Right lobe of liver (tissue), 6 donors: ENCODE results near the gene OPRM1. TPM values are rescaled to one million over a fixed set of nuclear protein-coding genes. Genes with fewer than 3 reads are reported as not detected.
"Not testable (repeated sequence)": the region's sequence is repeated elsewhere in the genome, so short reads cannot be mapped to it uniquely, and the experiment has no call there.

Experiments
- ATAC-seq, 4 donors: fragments of 200-7000 bp; cut with Tn5 transposase; one replicate each; pipeline ENCODE4 v1.9.1; 2020; ENCODE audit warnings: mild to moderate bottlenecking in 4 of 4, moderate library complexity in 4 of 4
- DNase-seq, 3 donors: peaks; one replicate each; pipeline ENCODE4 v3.0.0-alpha.2; 2020
- H3K27ac ChIP-seq, 3 donors: fragments of 200-600 bp; one replicate each; pipeline ENCODE4 v1.8.0; 2022
- H3K27me3 ChIP-seq, 2 donors: fragments of 200-600 bp; one replicate each; pipeline ENCODE4 v1.8.0; 2022
- H3K36me3 ChIP-seq, 4 donors: fragments of 200-600 bp; sonication (generic) in 1 of 4; one replicate each; pipeline versions ENCODE4 v1.5.1 to v1.8.0; 2017 to 2022; ENCODE audit warnings: control low read depth in 1 of 4
- H3K4me1 ChIP-seq, 4 donors: fragments of 200-600 bp; sonication (generic) in 1 of 4; one replicate each; pipeline versions ENCODE4 v1.5.1 to v1.8.0; 2017 to 2022; ENCODE audit warnings: control low read depth in 1 of 4
- H3K4me3 ChIP-seq, 3 donors: fragments of 200-600 bp; one replicate each; pipeline ENCODE4 v1.8.0; 2022
- H3K9me3 ChIP-seq, 4 donors: fragments of 200-600 bp; sonication (generic) in 1 of 4; one replicate each; pipeline versions ENCODE4 v1.5.1 to v1.8.0; 2017 to 2022; ENCODE audit warnings: control low read depth in 1 of 4
- POLR2A ChIP-seq: fragments of 450-650 bp; IDR thresholded peaks from one replicate; pipeline ENCODE4 v1.6.1; 2017; ENCODE audit warnings: antibody characterized with exemption, mild to moderate bottlenecking
- WGBS: methylation state at CpG from one replicate; pipeline ENCODE4 v1.1.6; 2018; ENCODE audit warnings: low coverage, low lambda C conversion rate; ENCODE audit not compliant: insufficient coverage; ENCODE audit errors: missing lambda C conversion rate; 5-methylcytosine and 5-hydroxymethylcytosine counted together
- intact Hi-C, 2 donors: fragments of 100-400 bp; cut with DNase I; formaldehyde crosslinking; loops; one replicate each; pipeline versions ENCODE4 v1.11.2 to v1.14.1; 2022
- total RNA-seq, 6 experiments: library from RNA; depleted of rRNA in 2 of 6; stranded (reverse); fragments of >200 nt in 2 of 6; fragmentation: NEBNext Ultra II Directional in 3 of 6; extraction: Animal tissue kit (Norgen Biotek cat#: 25700) in 3 of 6; gene quantifications; one replicate each; pipeline versions ENCODE4 v1.1.0 to v1.2.4, GENCODE V29; 2016 to 2023
- TF ChIP-seq, protein P1 (sequence below), 4 donors: fragments of 200-600 bp in 3 of 4; fragments of 450-650 bp in 1 of 4; IDR thresholded peaks; one replicate each; pipeline versions ENCODE4 v1.5.1 to v1.8.0; 2016 to 2022; ENCODE audit warnings: antibody characterized with exemption in 4 of 4, mild to moderate bottlenecking in 2 of 4
- donor health status: DM: no; HTN: yes; CAD: no.
- donor health status: DM: no; HTN: no; CAD: no.
- donor health status: DM: no; HTN: no; CAD: no.
- donor health status: DM: no; HTN: yes; CAD: no.
- donor health status: DM: no; HTN: yes; CAD: no.

OPRM1 gene
- total RNA-seq, 6 experiments from 2014 or later: not detected

DNA sequence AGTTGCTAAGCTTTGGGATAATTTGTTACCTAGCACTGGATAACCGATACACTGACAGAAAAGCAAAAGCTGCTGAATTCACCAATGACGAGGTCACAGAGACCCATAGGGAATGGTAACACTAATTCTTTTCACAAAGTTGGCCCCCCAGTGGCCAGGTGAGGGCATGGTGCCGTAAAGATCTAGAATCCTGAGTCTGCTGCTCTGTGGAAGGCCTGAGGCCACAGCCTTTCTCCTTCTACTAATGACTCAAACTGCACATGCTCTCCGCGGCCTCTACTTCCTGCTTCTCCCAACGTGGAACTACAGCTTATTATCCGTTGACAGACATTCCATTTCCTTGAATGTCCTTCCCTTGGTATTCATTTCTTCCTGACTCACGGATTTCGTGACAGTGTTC, 127.1 kb downstream of the OPRM1 start:
- TF ChIP-seq, protein P1, sequence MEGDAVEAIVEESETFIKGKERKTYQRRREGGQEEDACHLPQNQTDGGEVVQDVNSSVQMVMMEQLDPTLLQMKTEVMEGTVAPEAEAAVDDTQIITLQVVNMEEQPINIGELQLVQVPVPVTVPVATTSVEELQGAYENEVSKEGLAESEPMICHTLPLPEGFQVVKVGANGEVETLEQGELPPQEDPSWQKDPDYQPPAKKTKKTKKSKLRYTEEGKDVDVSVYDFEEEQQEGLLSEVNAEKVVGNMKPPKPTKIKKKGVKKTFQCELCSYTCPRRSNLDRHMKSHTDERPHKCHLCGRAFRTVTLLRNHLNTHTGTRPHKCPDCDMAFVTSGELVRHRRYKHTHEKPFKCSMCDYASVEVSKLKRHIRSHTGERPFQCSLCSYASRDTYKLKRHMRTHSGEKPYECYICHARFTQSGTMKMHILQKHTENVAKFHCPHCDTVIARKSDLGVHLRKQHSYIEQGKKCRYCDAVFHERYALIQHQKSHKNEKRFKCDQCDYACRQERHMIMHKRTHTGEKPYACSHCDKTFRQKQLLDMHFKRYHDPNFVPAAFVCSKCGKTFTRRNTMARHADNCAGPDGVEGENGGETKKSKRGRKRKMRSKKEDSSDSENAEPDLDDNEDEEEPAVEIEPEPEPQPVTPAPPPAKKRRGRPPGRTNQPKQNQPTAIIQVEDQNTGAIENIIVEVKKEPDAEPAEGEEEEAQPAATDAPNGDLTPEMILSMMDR (IDR thresholded peaks at IDR 0.05): peak in 1 of 4 donors; percentile 6
- TF ChIP-seq POLR2A: no peak
- H3K4me3 ChIP-seq: no peak overlapping the region
- peak in 1 of 4 donors; percentile 28 for ATAC-seq
- intact Hi-C loops: no loop called here
- no peaks in the 10 kb centered on the region for H3K9me3 ChIP-seq
- DNase-seq: no peak
- 100% methylated on average over 3 of the region's 9 CpGs for WGBS
- peaks cover 0 to 11% (median 0%) of the 10 kb centered on the region in 4 donors for H3K4me1 ChIP-seq
- no peaks in the 10 kb centered on the region for H3K27me3 ChIP-seq
- H3K36me3 ChIP-seq: no peaks in the 10 kb centered on the region
- H3K27ac ChIP-seq: no peak overlapping the region

DNA sequence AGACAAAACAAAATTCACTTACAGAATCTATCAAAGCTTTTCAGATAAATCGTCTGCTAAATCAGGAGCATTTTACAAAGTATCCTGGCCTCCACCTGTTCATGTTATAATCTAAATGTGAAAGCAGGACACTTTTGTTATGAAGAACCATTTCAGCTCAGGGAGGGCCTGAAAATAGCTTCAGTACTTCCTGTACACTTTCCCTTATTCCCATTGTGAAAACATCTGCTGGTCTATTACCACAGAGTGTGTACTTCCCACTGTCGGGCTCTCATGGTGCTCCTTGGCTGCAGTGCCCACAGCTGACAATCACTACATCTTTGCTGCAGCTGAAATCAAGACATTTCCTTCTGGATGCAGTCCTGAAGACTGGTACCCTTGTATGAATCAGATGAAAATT, 128.1 kb downstream of the OPRM1 start:
- intact Hi-C loops: no loop called here
- no peaks in the 10 kb centered on the region for H3K36me3 ChIP-seq
- H3K4me1 ChIP-seq: peaks cover 0 to 11% (median 0%) of the 10 kb centered on the region in 4 donors
- no peaks in the 10 kb centered on the region for H3K9me3 ChIP-seq
- H3K27ac ChIP-seq: peak overlapping the region in 1 of 3 donors; percentile 6
- no peak overlapping the region for H3K4me3 ChIP-seq
- 63% methylated on average over 2 of the region's 2 CpGs for WGBS
- DNase-seq (no peak), ATAC-seq (no peak)
- TF ChIP-seq, protein P1 (IDR thresholded peaks at IDR 0.05): no peak
- no peak for TF ChIP-seq POLR2A
- no peaks in the 10 kb centered on the region for H3K27me3 ChIP-seq

DNA sequence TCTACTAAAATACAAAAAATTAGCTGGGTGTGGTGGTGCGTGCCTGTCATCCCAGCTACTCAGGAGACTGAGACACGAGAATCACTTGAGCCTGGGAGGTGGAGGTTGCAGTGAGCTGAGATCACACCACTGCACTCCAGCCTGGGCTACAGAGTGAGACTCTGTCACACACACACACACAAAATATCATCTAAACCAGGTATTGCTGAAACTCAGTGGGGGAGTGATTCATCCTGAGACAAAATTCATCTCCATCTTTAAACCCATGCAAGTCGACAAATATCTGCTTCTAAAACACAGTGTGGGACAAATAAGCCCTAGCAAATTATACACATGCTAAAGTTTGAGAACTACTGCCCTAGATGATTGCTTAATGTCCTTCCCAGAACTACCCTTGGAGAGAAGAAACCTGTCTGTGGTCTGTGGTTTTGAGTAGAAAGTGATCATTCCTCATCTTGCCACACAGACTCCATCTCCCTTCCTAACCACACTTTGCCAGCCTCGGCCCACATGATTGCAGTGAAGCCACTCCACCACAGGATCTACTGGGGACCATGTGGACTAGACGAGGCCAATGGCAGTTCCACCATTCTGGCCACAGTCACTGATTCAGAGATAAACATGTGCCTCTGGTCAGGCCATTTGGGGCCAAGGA, 130.3 kb downstream of the OPRM1 start:
- ATAC-seq (no peak), DNase-seq (no peak)
- Histone ChIP-seq H3K27ac (no peak overlapping the region), H3K9me3 (no peaks in the 10 kb centered on the region), H3K36me3 (no peaks in the 10 kb centered on the region), H3K4me3 (no peak overlapping the region), H3K27me3 (no peaks in the 10 kb centered on the region), H3K4me1 (peaks cover 0 to 7% (median 0%) of the 10 kb centered on the region in 4 donors)
- intact Hi-C loops: no loop called here
- TF ChIP-seq, protein P1 (IDR thresholded peaks at IDR 0.05): no peak
- TF ChIP-seq POLR2A: no peak
- 64% methylated on average over 2 of the region's 5 CpGs for WGBS

DNA sequence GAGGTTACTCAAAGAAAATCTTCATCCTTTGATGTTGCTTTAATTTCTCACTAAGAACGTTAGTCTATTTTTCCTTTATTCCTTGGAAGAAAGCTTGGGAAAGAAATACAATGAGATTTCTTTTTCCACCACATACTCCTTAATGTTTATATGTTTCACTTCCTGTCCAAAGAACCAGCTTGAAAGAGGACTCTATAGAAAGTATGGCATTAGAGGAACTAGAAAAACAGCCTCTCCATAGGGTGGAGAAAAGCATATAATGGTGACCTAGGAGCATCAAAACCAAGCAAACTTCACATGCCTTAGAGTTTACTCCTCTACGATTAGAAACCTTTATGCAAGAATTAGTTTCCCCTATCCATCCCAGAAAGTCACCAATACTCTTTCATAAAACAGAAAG, 131.1 kb downstream of the OPRM1 start:
- 50% methylated on average over 2 of the region's 2 CpGs for WGBS
- no peak overlapping the region for H3K4me3 ChIP-seq
- TF ChIP-seq, protein P1 (IDR thresholded peaks at IDR 0.05): no peak
- TF ChIP-seq POLR2A: no peak
- no peak overlapping the region for H3K27ac ChIP-seq
- no peaks in the 10 kb centered on the region for H3K27me3 ChIP-seq
- no peaks in the 10 kb centered on the region for H3K36me3 ChIP-seq
- intact Hi-C loops: no loop called here
- DNase-seq (no peak), ATAC-seq (no peak)
- no peaks in the 10 kb centered on the region for H3K9me3 ChIP-seq
- H3K4me1 ChIP-seq: peaks cover 0 to under 1% (median 0%) of the 10 kb centered on the region in 4 donors

DNA sequence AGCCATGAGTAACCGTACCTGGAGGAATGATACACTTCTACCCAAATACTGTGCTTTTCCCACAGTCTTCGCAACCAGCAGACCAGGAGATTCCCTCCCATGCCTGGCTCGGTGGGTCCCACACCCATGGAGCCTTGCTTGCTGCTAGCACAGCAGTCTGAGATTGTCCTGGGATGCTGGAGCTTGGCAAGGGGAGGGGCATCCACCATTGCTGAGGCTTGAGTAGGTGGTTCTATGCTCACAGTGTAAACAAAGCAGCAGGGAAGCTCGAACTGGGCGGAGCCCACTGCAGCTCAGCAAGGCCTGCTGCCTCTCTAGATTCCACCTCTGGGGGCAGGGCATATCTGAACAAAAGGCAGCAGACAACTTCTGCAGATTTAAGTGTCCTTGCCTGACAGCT, 133.4 kb downstream of the OPRM1 start:
- H3K27me3 ChIP-seq, H3K36me3 ChIP-seq, H3K27ac ChIP-seq, H3K9me3 ChIP-seq, intact Hi-C loops, ATAC-seq, DNase-seq, H3K4me3 ChIP-seq, H3K4me1 ChIP-seq: not testable (repeated sequence)
- WGBS: 88% methylated on average over 2 of the region's 5 CpGs
